ENCODE measurements around the gene ZSCAN10.
"Not testable (repeated sequence)": the region's sequence is repeated elsewhere in the genome, so short reads cannot be mapped to it uniquely, and the experiment has no call there.

ZSCAN10 gene

GRCh38 chr16:3055734-3056115 lies 43.4 kb downstream of the ZSCAN10 start:
- intact Hi-C loops (cut with DNase I); DNase-seq: not testable (repeated sequence)

GRCh38 chr16:3054965-3055733 lies 43.9 kb downstream of the ZSCAN10 start:
- intact Hi-C loops (cut with DNase I), result no loop called here
- DNase-seq, result no peak

- DNase-seq; intact Hi-C loops (cut with DNase I): not testable (repeated sequence)
Measured at GRCh38 chr16:3053330-3053710, 45.8 kb downstream of the ZSCAN10 start.

GRCh38 chr16:3052571-3053329 lies 46.3 kb downstream of the ZSCAN10 start:
- DNase-seq; intact Hi-C loops (cut with DNase I): not testable (repeated sequence)

- DNase-seq, result peak in 4 of 42 donors; percentile 21 to 39 (median 30)
- intact Hi-C loops (cut with DNase I), result no loop called here
Measured at GRCh38 chr16:3051494-3051893, 47.6 kb downstream of the ZSCAN10 start.

GRCh38 chr16:3051009-3051408 lies 48.1 kb downstream of the ZSCAN10 start:
- no peak for DNase-seq
- intact Hi-C loops (cut with DNase I), result no loop called here

- DNase-seq, result no peak
- intact Hi-C loops (cut with DNase I), result no loop called here
Measured at GRCh38 chr16:3050487-3050886, 48.6 kb downstream of the ZSCAN10 start.

GRCh38 chr16:3049921-3050481 lies 49.1 kb downstream of the ZSCAN10 start:
- DNase-seq, result no peak
- intact Hi-C loops (cut with DNase I), result no loop called here

- intact Hi-C loops (cut with DNase I), result no loop called here
- DNase-seq, result no peak
Measured at GRCh38 chr16:3047387-3047720, 51.7 kb downstream of the ZSCAN10 start.

GRCh38 chr16:3046641-3047386 lies 52.3 kb downstream of the ZSCAN10 start:
- no peak for DNase-seq
- intact Hi-C loops (cut with DNase I), result no loop called here

GRCh38 chr16:3045758-3046640 lies 53.1 kb downstream of the ZSCAN10 start, which contains the start of gene MMP25:
MMP25 (plus strand) TSS chr16:3046561; CDS start chr16:3046918, 357 bp downstream.
- intact Hi-C loops (cut with DNase I), result no loop called here

GRCh38 chr16:3044708-3045107 lies 54.4 kb downstream of the ZSCAN10 start:
- intact Hi-C loops (cut with DNase I), result no loop called here
- no peak for DNase-seq

More at GRCh38 chr16:3045758-3046640, 53.1 kb downstream of the ZSCAN10 start, which contains the start of gene MMP25:
- DNase-seq, result no peak

GRCh38 chr16:3042376-3042775 lies 56.7 kb downstream of the ZSCAN10 start:
- no peak for DNase-seq
- intact Hi-C loops (cut with DNase I), result no loop called here

- DNase-seq, result no peak
- intact Hi-C loops (cut with DNase I), result no loop called here
Measured at GRCh38 chr16:3038896-3039295, 60.2 kb downstream of the ZSCAN10 start.
